AG09319 (cell line): ENCODE data around the gene CD200.
"Not testable (repeated sequence)": the region's sequence is repeated elsewhere in the genome, so short reads cannot be mapped to it uniquely, and the experiment has no call there.

Experiments
- DNase-seq: peaks from one replicate; pipeline ENCODE4 v3.0.0-alpha.2; 2010; ENCODE audit warnings: low read depth; ENCODE audit errors: extremely low read depth
- TF ChIP-seq, protein P1 (sequence below): IDR thresholded peaks from 2 replicates; pipeline ENCODE4 v1.5.1; 2011; ENCODE audit warnings: low read depth, mild to moderate bottlenecking, inconsistent platforms, low read length, moderate library complexity

CD200 gene

GRCh38 chr3:112373476-112373875 is 40.5 kb downstream of the CD200 start:
- DNase-seq, result no peak

GRCh38 chr3:112373924-112374323 is 41.0 kb downstream of the CD200 start:
- TF ChIP-seq, protein P1, sequence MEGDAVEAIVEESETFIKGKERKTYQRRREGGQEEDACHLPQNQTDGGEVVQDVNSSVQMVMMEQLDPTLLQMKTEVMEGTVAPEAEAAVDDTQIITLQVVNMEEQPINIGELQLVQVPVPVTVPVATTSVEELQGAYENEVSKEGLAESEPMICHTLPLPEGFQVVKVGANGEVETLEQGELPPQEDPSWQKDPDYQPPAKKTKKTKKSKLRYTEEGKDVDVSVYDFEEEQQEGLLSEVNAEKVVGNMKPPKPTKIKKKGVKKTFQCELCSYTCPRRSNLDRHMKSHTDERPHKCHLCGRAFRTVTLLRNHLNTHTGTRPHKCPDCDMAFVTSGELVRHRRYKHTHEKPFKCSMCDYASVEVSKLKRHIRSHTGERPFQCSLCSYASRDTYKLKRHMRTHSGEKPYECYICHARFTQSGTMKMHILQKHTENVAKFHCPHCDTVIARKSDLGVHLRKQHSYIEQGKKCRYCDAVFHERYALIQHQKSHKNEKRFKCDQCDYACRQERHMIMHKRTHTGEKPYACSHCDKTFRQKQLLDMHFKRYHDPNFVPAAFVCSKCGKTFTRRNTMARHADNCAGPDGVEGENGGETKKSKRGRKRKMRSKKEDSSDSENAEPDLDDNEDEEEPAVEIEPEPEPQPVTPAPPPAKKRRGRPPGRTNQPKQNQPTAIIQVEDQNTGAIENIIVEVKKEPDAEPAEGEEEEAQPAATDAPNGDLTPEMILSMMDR, result no peak
- no peak for DNase-seq

More at GRCh38 chr3:112373476-112373875, 40.5 kb downstream of the CD200 start:
- TF ChIP-seq, protein P1, result no peak

GRCh38 chr3:112374333-112374734 is 41.4 kb downstream of the CD200 start:
- DNase-seq, result no peak

DNA sequence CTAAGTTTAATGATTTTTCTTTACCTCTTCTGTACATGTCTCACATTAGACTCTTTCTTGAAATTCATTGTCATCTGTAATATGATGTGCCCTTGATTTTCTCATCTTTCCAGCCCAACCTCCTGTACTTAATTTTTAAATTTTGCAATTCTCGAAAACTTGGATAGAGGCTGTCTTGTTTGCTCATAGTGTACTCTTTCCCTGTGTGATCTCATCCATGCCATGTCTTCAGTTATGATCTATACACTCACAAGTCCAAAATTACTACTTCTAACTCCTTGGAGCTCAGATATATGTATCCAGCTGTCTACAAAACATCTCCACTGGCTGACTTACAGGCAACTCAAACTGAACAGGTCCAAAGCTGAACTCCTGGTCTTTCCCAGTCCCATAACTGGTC is 42.2 kb downstream of the CD200 start:
- TF ChIP-seq, protein P1, result no peak
- DNase-seq, result no peak

More at GRCh38 chr3:112374333-112374734, 41.4 kb downstream of the CD200 start:
- TF ChIP-seq, protein P1, result no peak

DNA sequence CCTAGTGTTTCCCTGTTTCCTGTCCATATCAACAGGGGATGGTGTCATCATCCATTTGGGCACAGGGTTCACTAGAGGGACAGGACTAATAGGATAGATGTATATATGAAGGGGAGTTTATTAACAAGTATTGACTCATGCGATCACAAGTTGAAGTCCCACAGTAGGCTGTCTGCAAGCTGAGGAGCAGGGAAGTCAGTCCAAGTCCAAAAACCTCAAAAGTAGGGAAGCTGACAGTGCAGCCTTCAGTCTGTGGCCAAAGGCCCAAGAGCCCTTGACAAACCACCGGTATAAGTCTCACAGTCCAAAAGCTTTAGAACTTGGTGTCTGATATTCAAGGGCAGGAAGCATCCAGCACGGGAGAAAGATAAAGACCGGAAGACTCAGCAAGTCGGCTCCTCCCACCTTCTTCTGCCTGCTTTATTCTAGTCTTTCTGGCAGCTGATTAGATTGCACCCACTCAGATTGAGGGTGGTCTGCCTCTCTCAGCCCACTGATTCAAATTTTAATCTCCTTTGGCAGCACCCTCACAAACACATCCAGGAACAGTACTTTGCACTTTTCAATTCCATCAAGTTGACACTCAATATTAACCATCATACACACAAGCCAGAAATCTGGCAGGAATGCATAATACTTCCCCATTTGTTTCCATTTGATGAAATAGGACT is 43.4 kb downstream of the CD200 start:
- no peak for DNase-seq
- TF ChIP-seq, protein P1, result no peak

- no peak for DNase-seq
- TF ChIP-seq, protein P1, result no peak
Observed at GRCh38 chr3:112376992-112377391, 44.0 kb downstream of the CD200 start.

DNA sequence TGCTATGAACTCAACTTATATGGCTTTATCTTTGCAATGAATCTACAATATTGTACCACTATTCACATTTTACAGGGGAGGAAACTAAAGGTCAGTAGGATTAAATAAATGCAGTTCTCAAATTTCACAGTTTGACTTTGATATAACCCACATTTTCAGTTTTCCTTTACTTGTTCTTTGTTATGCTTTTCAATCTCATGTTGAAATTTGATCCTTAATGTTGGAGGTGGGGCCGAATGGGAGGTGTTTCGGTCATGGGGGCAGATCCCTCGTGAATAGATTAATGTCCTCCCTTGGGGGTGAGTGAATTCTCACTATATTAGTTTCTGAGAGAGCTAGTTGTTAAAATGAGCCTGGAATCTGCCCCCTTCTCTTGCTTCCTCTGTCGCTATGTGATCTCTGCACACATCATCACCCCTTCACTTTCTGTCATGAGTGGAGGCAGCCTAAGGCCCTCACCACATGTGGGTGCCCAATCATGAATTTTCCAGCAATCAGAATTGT is 44.7 kb downstream of the CD200 start:
- no peak for DNase-seq

GRCh38 chr3:112378347-112378746 is 45.4 kb downstream of the CD200 start:
- not testable (repeated sequence) for DNase-seq

More for the DNA sequence above, 44.7 kb downstream of the CD200 start:
- TF ChIP-seq, protein P1, result no peak
